DOHH2 (cell line): ENCODE results near the gene CCT5.

Experiments used
- H3F3A ChIP-seq: fragments of 200-600 bp; sonication (generic), shearing (Covaris generic); 2 replicates; pipeline ENCODE4 v1.6.0; 2016; ENCODE audit warnings: antibody characterized with exemption, mild to moderate bottlenecking; ENCODE audit not compliant: control insufficient read depth, insufficient read depth
- H3K27ac ChIP-seq: fragments of 200-600 bp; sonication (generic); 2 replicates; pipeline ENCODE4 v1.5.1; 2014; ENCODE audit warnings: low read depth, mild to moderate bottlenecking, low read length, moderate library complexity
- H3K27me3 ChIP-seq: fragments of 200-600 bp; sonication (generic); 2 replicates; pipeline ENCODE4 v1.6.1; 2014; ENCODE audit warnings: mild to moderate bottlenecking, low read length, mixed read lengths; ENCODE audit not compliant: control insufficient read depth
- H3K36me3 ChIP-seq: fragments of 200-600 bp; sonication (generic); 2 replicates; pipeline ENCODE4 v1.6.1; 2014; ENCODE audit warnings: mild to moderate bottlenecking, low read length, moderate library complexity, mixed read lengths; ENCODE audit not compliant: control insufficient read depth
- H3K4me1 ChIP-seq: fragments of 200-600 bp; sonication (generic); 2 replicates; pipeline ENCODE4 v1.6.1; 2014; ENCODE audit warnings: mild to moderate bottlenecking, low read length, mixed read lengths; ENCODE audit not compliant: control insufficient read depth
- H3K4me2 ChIP-seq: fragments of 200-600 bp; sonication (generic); 2 replicates; pipeline ENCODE4 v1.6.0; 2014; ENCODE audit warnings: mild to moderate bottlenecking, low read length, moderate library complexity
- H3K4me3 ChIP-seq: fragments of 200-600 bp; sonication (generic); 2 replicates; pipeline ENCODE4 v1.5.1; 2014; ENCODE audit warnings: mild to moderate bottlenecking, low read length, mixed read lengths
- H3K79me2 ChIP-seq: fragments of 200-600 bp; sonication (generic); 2 replicates; pipeline ENCODE4 v1.6.1; 2014; ENCODE audit warnings: mild to moderate bottlenecking, low read length, mixed read lengths; ENCODE audit not compliant: control insufficient read depth
- H3K9me2 ChIP-seq: fragments of 200-600 bp; sonication (generic); replicated peaks from 2 replicates; pipeline ENCODE4 v1.6.1; 2014; ENCODE audit warnings: mild to moderate bottlenecking, low read length, mixed read lengths; ENCODE audit not compliant: control insufficient read depth
- H3K9me3 ChIP-seq: fragments of 200-600 bp; sonication (generic); 2 replicates; pipeline ENCODE4 v1.6.1; 2014; ENCODE audit warnings: antibody characterized with exemption, low read length, mixed read lengths; ENCODE audit not compliant: control insufficient read depth, insufficient read depth
- H4K20me1 ChIP-seq: fragments of 200-600 bp; sonication (generic); 2 replicates; pipeline ENCODE4 v1.6.0; 2014; ENCODE audit warnings: low read depth, mild to moderate bottlenecking, antibody characterized with exemption, low read length, moderate library complexity; ENCODE audit not compliant: control insufficient read depth, insufficient read depth
- EZH2phosphoT487 ChIP-seq: fragments of 200-600 bp; sonication (generic); IDR thresholded peaks from 2 replicates; pipeline ENCODE4 v1.6.1; 2017; ENCODE audit warnings: borderline replicate concordance, mild to moderate bottlenecking, antibody characterized with exemption, low read length, moderate library complexity, mixed read lengths
- TF ChIP-seq, protein P1 (sequence below): fragments of 200-600 bp; sonication (generic); IDR thresholded peaks from one replicate; pipeline ENCODE4 v1.5.1; 2014; ENCODE audit warnings: antibody characterized with exemption, mild to moderate bottlenecking, low read depth, low read length; ENCODE audit not compliant: poor library complexity, severe bottlenecking

CCT5 gene

DNA sequence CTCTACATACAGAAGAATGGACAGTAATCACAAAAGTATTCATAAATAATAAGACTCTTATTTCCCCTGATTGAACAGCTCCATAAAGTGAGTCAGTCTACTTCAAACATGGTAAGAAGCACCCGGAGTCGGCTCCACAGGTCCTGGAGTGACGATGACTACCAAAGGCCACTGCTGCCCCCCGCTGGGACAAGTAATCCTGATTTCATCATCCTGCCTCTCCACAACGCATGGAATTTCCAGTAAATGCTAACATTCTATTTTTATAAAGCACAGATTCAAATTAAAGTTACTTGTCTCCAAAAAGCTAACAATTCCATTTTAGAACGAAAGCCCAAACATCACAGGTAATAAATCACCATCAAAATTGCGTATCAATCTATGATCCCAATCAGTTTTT, 16.6 kb upstream of the CCT5 start:
- H3F3A ChIP-seq = no peaks in the 10 kb centered on the region
- no peaks in the 10 kb centered on the region for H4K20me1 ChIP-seq
- H3K79me2 ChIP-seq = no peaks in the 10 kb centered on the region
- no peak overlapping the region for H3K4me2 ChIP-seq
- H3K9me2 ChIP-seq = no peaks in the 10 kb centered on the region
- H3K9me3 ChIP-seq = no peaks in the 10 kb centered on the region
- TF ChIP-seq, protein P1, sequence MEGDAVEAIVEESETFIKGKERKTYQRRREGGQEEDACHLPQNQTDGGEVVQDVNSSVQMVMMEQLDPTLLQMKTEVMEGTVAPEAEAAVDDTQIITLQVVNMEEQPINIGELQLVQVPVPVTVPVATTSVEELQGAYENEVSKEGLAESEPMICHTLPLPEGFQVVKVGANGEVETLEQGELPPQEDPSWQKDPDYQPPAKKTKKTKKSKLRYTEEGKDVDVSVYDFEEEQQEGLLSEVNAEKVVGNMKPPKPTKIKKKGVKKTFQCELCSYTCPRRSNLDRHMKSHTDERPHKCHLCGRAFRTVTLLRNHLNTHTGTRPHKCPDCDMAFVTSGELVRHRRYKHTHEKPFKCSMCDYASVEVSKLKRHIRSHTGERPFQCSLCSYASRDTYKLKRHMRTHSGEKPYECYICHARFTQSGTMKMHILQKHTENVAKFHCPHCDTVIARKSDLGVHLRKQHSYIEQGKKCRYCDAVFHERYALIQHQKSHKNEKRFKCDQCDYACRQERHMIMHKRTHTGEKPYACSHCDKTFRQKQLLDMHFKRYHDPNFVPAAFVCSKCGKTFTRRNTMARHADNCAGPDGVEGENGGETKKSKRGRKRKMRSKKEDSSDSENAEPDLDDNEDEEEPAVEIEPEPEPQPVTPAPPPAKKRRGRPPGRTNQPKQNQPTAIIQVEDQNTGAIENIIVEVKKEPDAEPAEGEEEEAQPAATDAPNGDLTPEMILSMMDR = no peak
- no peak for TF ChIP-seq EZH2phosphoT487
- no peak overlapping the region for H3K27ac ChIP-seq
- H3K4me1 ChIP-seq = no peaks in the 10 kb centered on the region
- no peak overlapping the region for H3K4me3 ChIP-seq
- peaks cover 25% of the 10 kb centered on the region for H3K36me3 ChIP-seq
- H3K27me3 ChIP-seq = no peaks in the 10 kb centered on the region

DNA sequence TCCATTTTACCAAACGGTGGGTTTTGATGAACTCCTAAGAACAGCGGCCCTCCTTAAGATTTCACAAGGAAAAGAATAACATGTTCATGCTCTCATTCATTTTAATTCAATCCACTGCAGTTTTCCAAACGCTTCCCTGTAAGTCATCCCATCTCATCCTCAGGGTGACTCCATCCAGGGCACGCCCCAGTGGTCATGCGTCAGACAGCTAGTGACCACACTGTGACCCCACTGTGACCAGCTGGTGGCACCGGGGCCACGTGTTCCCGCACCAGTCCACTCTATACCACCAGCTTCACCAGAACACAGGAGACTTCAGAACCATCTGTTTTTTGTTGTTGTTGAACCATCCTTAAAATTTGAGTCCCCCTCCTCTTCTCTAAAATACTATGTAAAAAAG, 14.7 kb upstream of the CCT5 start:
- Histone ChIP-seq H3K79me2 (no peaks in the 10 kb centered on the region), H3K4me3 (no peak overlapping the region), H3K27ac (no peak overlapping the region), H3K4me1 (no peaks in the 10 kb centered on the region), H3F3A (no peaks in the 10 kb centered on the region), H4K20me1 (no peaks in the 10 kb centered on the region), H3K9me2 (no peaks in the 10 kb centered on the region), H3K9me3 (no peaks in the 10 kb centered on the region), H3K27me3 (no peaks in the 10 kb centered on the region), H3K4me2 (no peak overlapping the region), H3K36me3 (peaks cover 26% of the 10 kb centered on the region)
- no peak for TF ChIP-seq EZH2phosphoT487
- TF ChIP-seq, protein P1 = no peak

DNA sequence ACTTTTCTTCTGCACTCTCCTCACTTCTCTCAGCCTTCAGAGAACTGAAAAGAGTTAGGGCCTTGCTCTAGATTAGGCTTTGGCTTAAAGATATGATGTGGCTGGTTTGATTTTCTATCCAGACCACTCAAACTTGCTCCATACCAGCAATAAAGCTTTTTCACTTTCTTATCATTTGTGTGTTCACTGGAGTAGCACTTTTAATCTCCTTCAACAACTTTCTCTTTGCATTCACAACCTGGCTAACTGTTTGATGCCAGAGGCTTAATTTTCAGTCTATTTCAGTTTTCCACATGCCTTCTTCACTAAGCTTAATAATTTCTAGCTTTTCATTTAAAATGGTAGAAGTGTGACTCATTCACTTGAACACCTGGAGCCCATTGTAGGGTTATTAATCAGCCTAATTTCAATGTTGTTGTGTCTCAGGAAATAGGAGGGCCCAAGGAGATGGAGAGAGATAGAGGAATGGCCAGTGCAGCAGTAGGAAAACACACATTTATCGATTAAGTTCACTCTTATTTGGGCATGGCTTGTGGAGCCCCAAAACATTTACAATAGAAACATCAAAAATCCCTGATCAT, 6.3 kb upstream of the CCT5 start:
- Histone ChIP-seq H3K9me3 (no peaks in the 10 kb centered on the region), H3K4me1 (peaks cover 8% of the 10 kb centered on the region), H3F3A (no peaks in the 10 kb centered on the region), H3K4me2 (no peak overlapping the region), H3K27me3 (no peaks in the 10 kb centered on the region), H3K36me3 (peaks cover 4% of the 10 kb centered on the region; the same call in 1 of the 2 replicates), H3K27ac (no peak overlapping the region), H3K79me2 (peaks cover 27% of the 10 kb centered on the region), H3K4me3 (no peak overlapping the region), H3K9me2 (no peaks in the 10 kb centered on the region), H4K20me1 (no peaks in the 10 kb centered on the region)
- TF ChIP-seq, protein P1 = no peak
- TF ChIP-seq EZH2phosphoT487 = no peak
